OCI-LY1 (cell line): Measurements from ENCODE around the gene DMTF1.

ENCODE experiments used
- H2AFZ ChIP-seq: fragments of 200-600 bp; sonication (generic), shearing (Covaris generic); 2 replicates; pipeline ENCODE4 v1.6.0; 2014; ENCODE audit warnings: antibody characterized with exemption, mild to moderate bottlenecking, low read length
- H3F3A ChIP-seq: fragments of 200-600 bp; sonication (generic), shearing (Covaris generic); 2 replicates; pipeline ENCODE4 v1.6.0; 2014; ENCODE audit warnings: mild to moderate bottlenecking, antibody characterized with exemption, low read length, moderate library complexity; ENCODE audit not compliant: insufficient read depth
- H3K27ac ChIP-seq: fragments of 200-600 bp; sonication (generic); 2 replicates; pipeline ENCODE4 v1.5.1; 2014; ENCODE audit warnings: low read length, mixed run types, mild to moderate bottlenecking, low read depth; ENCODE audit not compliant: poor library complexity, severe bottlenecking
- H3K27me3 ChIP-seq: fragments of 200-600 bp; sonication (generic); 2 replicates; pipeline ENCODE4 v1.6.0; 2014; ENCODE audit warnings: antibody characterized with exemption, mild to moderate bottlenecking, low read length, moderate library complexity; ENCODE audit not compliant: insufficient read depth
- H3K36me3 ChIP-seq: fragments of 200-600 bp; sonication (generic); 2 replicates; pipeline ENCODE4 v1.6.1; 2014; ENCODE audit warnings: mild to moderate bottlenecking, antibody characterized with exemption, low read length, moderate library complexity, mixed read lengths; ENCODE audit not compliant: insufficient read depth
- H3K4me1 ChIP-seq: fragments of 200-600 bp; sonication (generic); 2 replicates; pipeline ENCODE4 v1.5.1; 2014; ENCODE audit warnings: mild to moderate bottlenecking, low read length, moderate library complexity; ENCODE audit not compliant: insufficient read depth, severe bottlenecking
- H3K4me2 ChIP-seq: fragments of 200-600 bp; sonication (generic), shearing (Covaris generic); 2 replicates; pipeline ENCODE4 v1.6.1; 2014; ENCODE audit warnings: low read length
- H3K4me3 ChIP-seq: fragments of 200-600 bp; sonication (generic); 2 replicates; pipeline ENCODE4 v1.5.1; 2014; ENCODE audit warnings: low read length, low read depth, mild to moderate bottlenecking, mixed read lengths; ENCODE audit not compliant: poor library complexity, severe bottlenecking
- H3K79me2 ChIP-seq: fragments of 200-600 bp; shearing (Covaris generic); 2 replicates; pipeline ENCODE4 v1.6.1; 2016; ENCODE audit warnings: mixed run types, low read length, mixed read lengths; ENCODE audit not compliant: insufficient read depth
- H3K9ac ChIP-seq: fragments of 200-600 bp; sonication (generic), shearing (Covaris generic); 2 replicates; pipeline ENCODE4 v1.6.1; 2014; ENCODE audit warnings: mild to moderate bottlenecking, low read length, mixed read lengths
- H3K9me2 ChIP-seq: fragments of 200-600 bp; sonication (generic), shearing (Covaris generic); 2 replicates; pipeline ENCODE4 v1.6.1; 2014; ENCODE audit warnings: low read depth, mild to moderate bottlenecking, low read length, mixed read lengths
- H3K9me3 ChIP-seq: fragments of 200-600 bp; shearing (Covaris generic); 2 replicates; pipeline ENCODE4 v1.6.1; 2014; ENCODE audit warnings: low read length, mixed read lengths
- H4K20me1 ChIP-seq: fragments of 200-600 bp; sonication (generic), shearing (Covaris generic); 2 replicates; pipeline ENCODE4 v1.6.0; 2016; ENCODE audit warnings: mild to moderate bottlenecking, low read length; ENCODE audit not compliant: insufficient read depth
- CTCF ChIP-seq: fragments of 200-600 bp; sonication (generic), shearing (Covaris generic); IDR thresholded peaks from 2 replicates; pipeline ENCODE4 v1.5.1; 2017; ENCODE audit warnings: mild to moderate bottlenecking, antibody characterized with exemption, low read length, moderate library complexity, mixed read lengths
- EZH2 ChIP-seq: fragments of 200-600 bp; sonication (generic), shearing (Covaris generic); IDR thresholded peaks from 2 replicates; pipeline ENCODE4 v1.8.0; 2017; ENCODE audit warnings: borderline replicate concordance, mixed run types, mild to moderate bottlenecking, antibody characterized with exemption, low read length, moderate library complexity, mixed read lengths

The DMTF1 gene

GRCh38 chr7:87107949-87108776 is 44.1 kb upstream of the DMTF1 start:
- H3K27ac ChIP-seq, result no peak overlapping the region
- no peak overlapping the region for H2AFZ ChIP-seq
- no peaks in the 10 kb centered on the region for H3K9me3 ChIP-seq
- no peaks in the 10 kb centered on the region for H3K36me3 ChIP-seq
- no peaks in the 10 kb centered on the region for H3K9me2 ChIP-seq
- TF ChIP-seq EZH2 (no peak), CTCF (no peak)
- H3K4me2 ChIP-seq, result no peak overlapping the region
- no peak overlapping the region for H3K4me3 ChIP-seq
- H3F3A ChIP-seq, result no peaks in the 10 kb centered on the region
- H3K79me2 ChIP-seq, result no peaks in the 10 kb centered on the region
- no peaks in the 10 kb centered on the region for H4K20me1 ChIP-seq
- H3K9ac ChIP-seq, result no peak overlapping the region
- H3K27me3 ChIP-seq, result no peaks in the 10 kb centered on the region
- H3K4me1 ChIP-seq, result no peaks in the 10 kb centered on the region

- H3K36me3 ChIP-seq, result no peaks in the 10 kb centered on the region
- H4K20me1 ChIP-seq, result no peaks in the 10 kb centered on the region
- H3K9me2 ChIP-seq, result no peaks in the 10 kb centered on the region
- H3K79me2 ChIP-seq, result no peaks in the 10 kb centered on the region
- H3F3A ChIP-seq, result no peaks in the 10 kb centered on the region
- H2AFZ ChIP-seq, result no peak overlapping the region
- H3K4me2 ChIP-seq, result no peak overlapping the region
- no peaks in the 10 kb centered on the region for H3K9me3 ChIP-seq
- TF ChIP-seq EZH2 (no peak), CTCF (no peak)
- H3K27me3 ChIP-seq, result no peaks in the 10 kb centered on the region
- no peaks in the 10 kb centered on the region for H3K4me1 ChIP-seq
- H3K9ac ChIP-seq, result no peak overlapping the region
- no peak overlapping the region for H3K4me3 ChIP-seq
- no peak overlapping the region for H3K27ac ChIP-seq
These were observed 41.5 kb upstream of the DMTF1 start for GRCh38 chr7:87110778-87111177.

GRCh38 chr7:87111877-87112276 is 40.4 kb upstream of the DMTF1 start:
- no peaks in the 10 kb centered on the region for H3K79me2 ChIP-seq
- H3K36me3 ChIP-seq, result no peaks in the 10 kb centered on the region
- H3K27ac ChIP-seq, result no peak overlapping the region
- H2AFZ ChIP-seq, result no peak overlapping the region
- H3F3A ChIP-seq, result no peaks in the 10 kb centered on the region
- H3K4me3 ChIP-seq, result no peak overlapping the region
- no peaks in the 10 kb centered on the region for H3K9me3 ChIP-seq
- TF ChIP-seq CTCF (no peak), EZH2 (no peak)
- no peaks in the 10 kb centered on the region for H3K4me1 ChIP-seq
- H3K27me3 ChIP-seq, result no peaks in the 10 kb centered on the region
- H4K20me1 ChIP-seq, result no peaks in the 10 kb centered on the region
- no peak overlapping the region for H3K4me2 ChIP-seq
- H3K9me2 ChIP-seq, result no peaks in the 10 kb centered on the region
- no peak overlapping the region for H3K9ac ChIP-seq
